Kidney (tissue), 14 donors: ENCODE data around the gene SF3B2. TPM values are rescaled to one million over a fixed set of nuclear protein-coding genes. Genes with fewer than 3 reads are reported as not detected.

Experiments used
- DNase-seq, 5 donors: peaks; one replicate each; pipeline ENCODE4 v3.0.0-alpha.2; 2013 to 2020
- FAIRE-seq: peaks from 2 replicates; lab custom pipeline; 2012; peaks lifted over from hg19 to GRCh38; lab: Jason Lieb, UNC
- H3K27ac ChIP-seq, 2 donors: one replicate each; pipeline ENCODE4 v1.7.0; 2013; ENCODE audit warnings: low read depth in 2 of 2, low read length in 2 of 2, inconsistent platforms in 1 of 2
- H3K27me3 ChIP-seq: one replicate; pipeline ENCODE4 v1.7.1; 2013; ENCODE audit warnings: low read length, inconsistent platforms; ENCODE audit not compliant: control insufficient read depth, insufficient read depth
- H3K36me3 ChIP-seq, 3 donors: one replicate each; pipeline versions ENCODE4 v1.7.0 to v1.7.1; 2013; ENCODE audit warnings: low read length in 3 of 3, control low read depth in 1 of 3, inconsistent platforms in 1 of 3; ENCODE audit not compliant: insufficient read depth in 3 of 3, control insufficient read depth in 2 of 3
- H3K4me1 ChIP-seq, 3 donors: one replicate each; pipeline versions ENCODE4 v1.7.0 to v1.7.1; 2013; ENCODE audit warnings: low read length in 3 of 3, inconsistent platforms in 1 of 3, low read depth in 1 of 3; ENCODE audit not compliant: control insufficient read depth in 2 of 3, insufficient read depth in 2 of 3
- H3K4me3 ChIP-seq, 3 donors: one replicate each; pipeline versions ENCODE4 v1.7.0 to v1.8.1; 2013; ENCODE audit warnings: low read length in 3 of 3, control low read depth in 1 of 3, inconsistent platforms in 1 of 3
- H3K9ac ChIP-seq, 3 donors: one replicate each; pipeline versions ENCODE4 v1.7.0 to v1.7.1; 2013; ENCODE audit warnings: low read length in 3 of 3, control low read depth in 1 of 3, inconsistent platforms in 1 of 3
- H3K9me3 ChIP-seq, 3 donors: one replicate each; pipeline versions ENCODE4 v1.7.0 to v1.7.1; 2013; ENCODE audit warnings: low read length in 3 of 3, control low read depth in 1 of 3, inconsistent platforms in 1 of 3; ENCODE audit not compliant: control insufficient read depth in 2 of 3, insufficient read depth in 1 of 3
- intact Hi-C: fragments of 100-400 bp; cut with DNase I; formaldehyde crosslinking; loops from one replicate; pipeline ENCODE4 v1.11.1; 2022
- polyA plus RNA-seq: library from polyadenylated mRNA; stranded (reverse); fragments of 350-450 nt; fragmentation: Illumina TruSeq; extraction: RNeasy Lipid Tissue Mini Kit (QIAGEN cat#74804); gene quantifications from one replicate; pipeline ENCODE4 v1.2.3, GENCODE V29; 2014; ENCODE audit warnings: low read depth, low replicate concordance; ENCODE audit not compliant: insufficient read depth
- total RNA-seq: library from RNA; stranded (reverse); fragmentation: NEBNext Ultra II Directional; extraction: Animal tissue kit (Norgen Biotek cat#: 25700); gene quantifications from one replicate; pipeline ENCODE4 v1.2.1, GENCODE V29; 2021
- TF ChIP-seq, protein P1 (sequence below): IDR thresholded peaks from 3 replicates; pipeline ENCODE4 v1.5.1; 2012; ENCODE audit warnings: mild to moderate bottlenecking, moderate library complexity, borderline replicate concordance; ENCODE audit not compliant: insufficient read depth; ENCODE audit errors: extremely low read depth
- donor health status: control.
- donor health status: control.
- donor health status: control.
- donor health status: control.
- donor health status: control.
- donor health status: DM: yes; HTN: yes; CAD: no.
- donor health status: Normal renal cell carcinoma (clear cell type).

SF3B2 gene
- total and polyA plus RNA-seq, 2 donors from 2014 or later = 114 to 172 TPM

DNA sequence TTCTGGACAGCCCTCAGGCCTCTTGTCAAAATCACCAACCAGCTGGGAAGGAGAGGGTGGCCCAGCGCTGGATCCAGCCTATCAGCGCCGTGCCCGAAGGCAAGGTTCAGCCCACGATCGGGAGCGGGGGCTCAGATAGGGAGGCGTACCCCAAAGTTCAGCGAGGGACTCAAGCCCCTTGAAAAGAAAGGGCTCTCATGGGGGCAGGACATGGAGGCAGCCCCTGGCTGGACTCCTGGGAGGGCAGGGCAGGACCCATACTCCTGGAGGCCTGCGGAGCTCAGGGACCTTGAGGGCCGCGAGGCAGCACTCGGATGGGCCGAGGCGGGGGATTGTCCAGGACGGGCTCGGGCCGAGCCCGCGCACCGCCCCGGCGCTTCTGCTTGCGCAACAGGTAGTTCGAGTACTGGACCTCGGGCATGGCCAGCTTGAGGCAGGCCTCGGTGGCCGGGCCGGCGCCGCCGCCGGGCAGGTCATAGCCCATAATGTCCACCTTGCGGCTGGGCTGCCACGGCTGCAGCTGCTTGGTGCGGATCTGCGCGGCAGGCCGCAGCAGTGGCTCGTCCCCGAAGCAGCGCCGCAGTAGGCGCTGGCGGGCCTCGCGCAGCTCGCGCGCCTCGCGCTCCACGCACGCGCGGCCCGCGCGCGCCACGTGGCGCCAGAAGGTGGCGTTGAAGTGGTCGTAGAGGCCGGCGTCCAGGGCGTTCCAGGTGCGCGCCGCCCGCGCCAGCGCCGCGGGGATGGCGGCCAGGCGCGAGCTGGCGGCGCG, 9.8 kb upstream of the SF3B2 start:
- DNase-seq = peak in 1 of 5 donors; percentile 73

DNA sequence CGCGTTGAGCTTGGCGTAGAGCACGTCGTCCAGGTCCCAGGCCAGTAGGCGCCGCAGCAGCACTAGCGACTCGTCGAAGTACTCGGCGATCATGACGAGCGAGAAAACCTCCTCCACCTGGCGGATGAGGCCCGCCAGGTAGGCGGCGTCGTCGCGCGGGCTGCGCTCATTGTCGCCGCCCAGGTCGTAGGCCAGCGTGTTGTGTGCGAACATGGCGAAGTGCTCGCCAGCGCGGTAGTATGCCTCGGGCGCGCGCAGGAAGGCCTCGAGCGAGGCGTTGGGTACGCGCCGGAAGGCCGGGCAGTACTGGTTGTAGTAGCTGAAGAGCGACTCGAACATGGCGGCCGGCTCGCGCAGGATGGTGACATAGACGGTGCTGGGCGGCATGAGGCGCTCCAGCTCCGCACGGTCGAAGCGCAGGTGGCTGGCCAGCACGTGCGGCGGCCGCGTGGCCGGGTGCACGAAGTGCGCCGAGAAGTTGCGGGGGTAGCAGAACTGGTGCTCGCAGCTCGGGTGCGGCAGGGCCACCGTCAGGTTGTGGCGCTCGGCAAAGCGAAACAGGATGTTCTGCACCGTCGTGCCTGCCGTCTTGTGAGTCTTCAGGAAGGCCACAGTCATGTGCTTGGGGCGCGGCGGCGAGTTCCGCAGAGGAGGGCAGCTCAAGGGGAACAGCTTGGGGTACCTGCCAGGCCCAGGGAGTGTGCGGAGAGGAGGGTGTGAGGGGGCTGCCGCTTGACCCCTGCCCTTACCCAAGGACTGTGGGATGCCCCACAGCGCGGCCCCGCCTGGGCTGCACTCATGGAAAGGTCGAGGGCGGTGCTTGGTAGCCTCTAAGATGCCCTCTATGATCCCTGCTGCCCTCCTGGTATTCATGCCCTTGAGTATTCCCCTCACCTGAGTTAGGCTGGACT, 8.9 kb upstream of the SF3B2 start:
- FAIRE-seq (no peak), DNase-seq (peak in 1 of 5 donors; percentile 74)
- TF ChIP-seq, protein P1, sequence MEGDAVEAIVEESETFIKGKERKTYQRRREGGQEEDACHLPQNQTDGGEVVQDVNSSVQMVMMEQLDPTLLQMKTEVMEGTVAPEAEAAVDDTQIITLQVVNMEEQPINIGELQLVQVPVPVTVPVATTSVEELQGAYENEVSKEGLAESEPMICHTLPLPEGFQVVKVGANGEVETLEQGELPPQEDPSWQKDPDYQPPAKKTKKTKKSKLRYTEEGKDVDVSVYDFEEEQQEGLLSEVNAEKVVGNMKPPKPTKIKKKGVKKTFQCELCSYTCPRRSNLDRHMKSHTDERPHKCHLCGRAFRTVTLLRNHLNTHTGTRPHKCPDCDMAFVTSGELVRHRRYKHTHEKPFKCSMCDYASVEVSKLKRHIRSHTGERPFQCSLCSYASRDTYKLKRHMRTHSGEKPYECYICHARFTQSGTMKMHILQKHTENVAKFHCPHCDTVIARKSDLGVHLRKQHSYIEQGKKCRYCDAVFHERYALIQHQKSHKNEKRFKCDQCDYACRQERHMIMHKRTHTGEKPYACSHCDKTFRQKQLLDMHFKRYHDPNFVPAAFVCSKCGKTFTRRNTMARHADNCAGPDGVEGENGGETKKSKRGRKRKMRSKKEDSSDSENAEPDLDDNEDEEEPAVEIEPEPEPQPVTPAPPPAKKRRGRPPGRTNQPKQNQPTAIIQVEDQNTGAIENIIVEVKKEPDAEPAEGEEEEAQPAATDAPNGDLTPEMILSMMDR = no peak
- Histone ChIP-seq H3K4me3 (no peak overlapping the region), H3K4me1 (peaks cover 0 to 14% (median 7%) of the 10 kb centered on the region in 3 donors), H3K36me3 (no peaks in the 10 kb centered on the region), H3K27me3 (no peaks in the 10 kb centered on the region), H3K9ac (no peak overlapping the region), H3K27ac (no peak overlapping the region), H3K9me3 (no peaks in the 10 kb centered on the region)
- intact Hi-C loops = no loop called here

More for the DNA sequence above, 9.8 kb upstream of the SF3B2 start:
- no peaks in the 10 kb centered on the region for H3K36me3 ChIP-seq
- no peaks in the 10 kb centered on the region for H3K27me3 ChIP-seq
- TF ChIP-seq, protein P1 = no peak
- H3K27ac ChIP-seq = no peak overlapping the region
- no peak overlapping the region for H3K9ac ChIP-seq
- no peak for FAIRE-seq
- no peak overlapping the region for H3K4me3 ChIP-seq
- intact Hi-C loops = no loop called here
- peaks cover 0 to 10% (median 6%) of the 10 kb centered on the region in 3 donors for H3K4me1 ChIP-seq
- no peaks in the 10 kb centered on the region for H3K9me3 ChIP-seq

DNA sequence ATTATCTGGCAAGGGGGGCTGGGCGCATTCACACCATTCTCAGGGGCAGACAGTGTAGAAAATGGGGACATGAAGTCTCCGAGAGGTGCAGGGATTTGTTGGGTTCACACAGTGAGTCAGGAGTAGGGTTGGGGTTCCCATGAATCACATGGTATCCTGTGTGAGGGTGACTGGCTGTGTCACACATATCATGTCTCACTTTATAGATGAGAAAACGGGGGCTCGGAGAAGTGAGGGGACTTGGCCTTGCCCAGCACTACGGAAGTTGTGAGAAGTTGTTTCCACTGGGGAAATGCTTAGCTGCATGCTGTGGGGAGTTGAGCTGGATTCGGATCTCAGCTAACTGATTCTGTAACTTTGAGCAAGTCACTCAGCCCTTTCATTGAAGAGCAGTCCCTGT, 7.4 kb upstream of the SF3B2 start:
- no peak overlapping the region for H3K9ac ChIP-seq
- no peak overlapping the region for H3K27ac ChIP-seq
- no peaks in the 10 kb centered on the region for H3K27me3 ChIP-seq
- TF ChIP-seq, protein P1 = no peak
- peaks cover 0 to 14% (median 7%) of the 10 kb centered on the region in 3 donors for H3K4me1 ChIP-seq
- intact Hi-C loops = no loop called here
- no peak for DNase-seq
- no peaks in the 10 kb centered on the region for H3K9me3 ChIP-seq
- no peaks in the 10 kb centered on the region for H3K36me3 ChIP-seq
- no peak for FAIRE-seq
- no peak overlapping the region for H3K4me3 ChIP-seq
